NCI-H82 treated with DMSO at 0.1 percent for 48 hours (cell line): ENCODE data around the gene RASAL2.

Experiments
- DNase-seq: peaks from one replicate; lab custom pipeline; 2025; ENCODE audit not compliant: unreplicated experiment; lab: John Stamatoyannopoulos, UW

Gene RASAL2

GRCh38 chr1:178093951-178094738 is at the start of gene RASAL2:
Gene RASAL2 (plus strand): TSS chr1:178094104. CDS start chr1:178094493, 389 bp downstream.
- peak; percentile 52 for DNase-seq

GRCh38 chr1:178046591-178047270 is 47.2 kb upstream of the RASAL2 start:
- DNase-seq, result no peak

- no peak for DNase-seq
Observed at GRCh38 chr1:178047403-178048093, 46.4 kb upstream of the RASAL2 start.

GRCh38 chr1:178048426-178048825 is 45.5 kb upstream of the RASAL2 start:
- DNase-seq, result no peak

- no peak for DNase-seq
Observed at GRCh38 chr1:178048883-178049282, 45.0 kb upstream of the RASAL2 start.

- DNase-seq, result no peak
Observed at GRCh38 chr1:178050084-178050483, 43.8 kb upstream of the RASAL2 start.

- DNase-seq, result no peak
Observed at GRCh38 chr1:178051071-178051470, 42.8 kb upstream of the RASAL2 start.

GRCh38 chr1:178052650-178053461 is 41.0 kb upstream of the RASAL2 start:
- DNase-seq, result no peak

GRCh38 chr1:178055093-178055492 is 38.8 kb upstream of the RASAL2 start:
- DNase-seq, result no peak

- DNase-seq, result peak; percentile 14
Observed at GRCh38 chr1:178055779-178056471, 38.0 kb upstream of the RASAL2 start.

GRCh38 chr1:178057141-178057765 is 36.7 kb upstream of the RASAL2 start:
- DNase-seq, result no peak

- no peak for DNase-seq
Observed at GRCh38 chr1:178057912-178058534, 35.9 kb upstream of the RASAL2 start.

GRCh38 chr1:178060789-178061556 is 32.9 kb upstream of the RASAL2 start:
- no peak for DNase-seq

GRCh38 chr1:178061620-178062019 is 32.3 kb upstream of the RASAL2 start:
- DNase-seq, result no peak

GRCh38 chr1:178064191-178064821 is 29.6 kb upstream of the RASAL2 start:
- no peak for DNase-seq

- DNase-seq, result no peak
Observed at GRCh38 chr1:178065250-178065649, 28.7 kb upstream of the RASAL2 start.

GRCh38 chr1:178066296-178066907 is 27.5 kb upstream of the RASAL2 start:
- DNase-seq, result no peak
